Activated naive CD4-positive, alpha-beta T cell treated with anti-CD3 and anti-CD28 coated beads, Interleukin-2, amount 10 ng/mL, durations not matched to agents 7 days and 5 days (primary cell): Measurements from ENCODE around the gene IL17C.
"Not testable (repeated sequence)": the region's sequence is repeated elsewhere in the genome, so short reads cannot be mapped to it uniquely, and the experiment has no call there.

Experiments
- CTCF ChIA-PET: fragments of 350-600 bp; sonication (Branson Sonifier 250); formaldehyde crosslinking; loops from one replicate; lab custom pipeline; 2021; ENCODE audit warnings: antibody characterized with exemption; lab: Charles Lee
- DNase-seq: peaks from one replicate; pipeline ENCODE4 v3.0.0-alpha.2; 2020
- H3K27ac Mint-ChIP-seq: one replicate; pipeline ENCODE4 v1.8.0; 2021; ENCODE audit warnings: mild to moderate bottlenecking, moderate library complexity, mixed read lengths
- H3K27me3 Mint-ChIP-seq: one replicate; pipeline ENCODE4 v1.8.0; 2021; ENCODE audit warnings: mild to moderate bottlenecking, mixed read lengths
- H3K36me3 Mint-ChIP-seq: one replicate; pipeline ENCODE4 v1.8.0; 2021; ENCODE audit warnings: mixed read lengths
- H3K4me1 Mint-ChIP-seq: one replicate; pipeline ENCODE4 v1.8.0; 2021; ENCODE audit warnings: mixed read lengths
- H3K4me3 Mint-ChIP-seq: one replicate; pipeline ENCODE4 v1.8.0; 2021; ENCODE audit warnings: mild to moderate bottlenecking, moderate library complexity, mixed read lengths
- H3K9me3 Mint-ChIP-seq: one replicate; pipeline ENCODE4 v1.8.0; 2021; ENCODE audit warnings: mixed read lengths

IL17C gene

DNA sequence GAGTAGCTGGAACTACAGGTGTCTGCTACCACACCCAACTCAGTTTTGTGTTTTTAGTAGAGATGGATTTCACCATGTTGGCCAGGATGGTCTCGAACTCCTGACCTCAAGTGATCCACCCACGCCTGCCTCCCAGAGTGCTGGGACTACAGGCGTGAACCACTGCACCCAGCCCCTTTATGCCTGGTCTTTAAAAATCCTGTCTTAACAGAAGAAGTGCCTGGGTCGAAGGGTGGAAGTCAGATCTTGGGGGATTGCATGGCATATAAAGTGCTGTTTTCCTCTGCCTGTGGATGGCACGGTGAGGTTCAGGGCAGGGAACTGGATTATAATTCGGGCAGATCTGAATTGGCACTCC lies 37.9 kb upstream of the IL17C start:
- Mint-ChIP-seq H3K36me3 (peaks cover 25% of the 10 kb centered on the region), H3K9me3 (no peaks in the 10 kb centered on the region), H3K27ac (no peak overlapping the region), H3K27me3 (no peaks in the 10 kb centered on the region), H3K4me3 (no peak overlapping the region), H3K4me1 (no peaks in the 10 kb centered on the region)
- CTCF ChIA-PET = no interaction called here
- DNase-seq = no peak

DNA sequence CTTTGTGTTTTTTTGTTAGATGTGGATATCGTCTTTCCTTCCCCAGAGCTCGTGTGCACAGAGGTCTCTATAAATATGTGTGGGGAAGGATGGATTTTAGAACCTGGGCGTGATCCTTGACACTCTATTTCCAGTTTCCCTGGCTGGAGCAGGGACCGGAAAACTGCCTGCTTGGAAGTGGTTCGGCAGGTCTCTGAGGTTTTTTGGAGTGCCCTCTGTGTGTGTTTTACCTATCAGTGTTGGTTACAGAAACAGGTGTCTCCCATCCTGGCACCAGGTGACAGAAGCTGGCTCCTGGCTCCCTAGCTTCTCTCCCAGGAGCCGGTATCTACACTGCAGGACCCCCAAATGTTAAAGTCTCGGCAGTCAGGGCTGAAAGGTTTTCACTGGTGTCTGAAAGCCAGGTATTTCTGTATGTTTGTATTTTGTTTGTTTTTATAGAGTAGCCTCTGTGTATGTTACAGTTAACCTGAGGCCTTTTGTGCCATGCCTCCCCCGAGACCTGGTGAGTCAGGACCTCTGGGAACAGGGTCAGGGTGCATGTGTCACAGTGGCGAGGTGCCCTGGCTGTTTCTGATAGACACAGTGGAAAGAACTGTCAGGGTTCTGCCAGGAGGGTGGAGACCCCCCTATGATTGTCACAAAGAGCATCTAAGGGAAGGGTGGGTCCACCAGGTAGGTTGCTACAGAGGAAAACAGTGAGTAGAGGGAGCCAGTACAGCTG lies 36.9 kb upstream of the IL17C start:
- Mint-ChIP-seq H3K4me1 (no peaks in the 10 kb centered on the region), H3K4me3 (no peak overlapping the region), H3K36me3 (peaks cover 25% of the 10 kb centered on the region), H3K27me3 (no peaks in the 10 kb centered on the region), H3K9me3 (no peaks in the 10 kb centered on the region), H3K27ac (peak overlapping the region; percentile 67)
- CTCF ChIA-PET = no interaction called here
- DNase-seq = no peak

DNA sequence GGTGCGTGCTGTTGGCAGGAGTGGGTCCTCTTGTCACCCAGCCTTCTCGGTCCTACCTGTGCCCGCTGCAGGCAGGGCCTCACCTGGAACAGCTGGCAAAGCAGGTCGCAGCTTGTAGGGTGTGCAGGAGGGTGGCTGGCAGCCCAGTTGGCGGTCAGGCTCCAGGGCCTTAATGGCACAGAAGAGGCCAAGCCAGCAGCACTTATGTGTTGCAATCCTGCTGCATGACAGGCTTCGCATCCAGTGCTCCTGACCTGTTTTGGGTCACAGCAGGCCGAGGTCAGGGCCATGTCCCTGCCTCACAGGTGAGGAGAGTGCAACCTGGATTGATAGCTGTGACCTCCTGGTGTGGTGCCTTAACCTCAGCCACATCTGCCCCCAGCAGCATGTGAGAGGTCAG lies 36.3 kb upstream of the IL17C start:
- H3K27ac Mint-ChIP-seq = no peak overlapping the region
- CTCF ChIA-PET = no interaction called here
- no peaks in the 10 kb centered on the region for H3K4me1 Mint-ChIP-seq
- H3K4me3 Mint-ChIP-seq = no peak overlapping the region
- no peaks in the 10 kb centered on the region for H3K9me3 Mint-ChIP-seq
- no peaks in the 10 kb centered on the region for H3K27me3 Mint-ChIP-seq
- peaks cover 25% of the 10 kb centered on the region for H3K36me3 Mint-ChIP-seq
- DNase-seq = no peak

DNA sequence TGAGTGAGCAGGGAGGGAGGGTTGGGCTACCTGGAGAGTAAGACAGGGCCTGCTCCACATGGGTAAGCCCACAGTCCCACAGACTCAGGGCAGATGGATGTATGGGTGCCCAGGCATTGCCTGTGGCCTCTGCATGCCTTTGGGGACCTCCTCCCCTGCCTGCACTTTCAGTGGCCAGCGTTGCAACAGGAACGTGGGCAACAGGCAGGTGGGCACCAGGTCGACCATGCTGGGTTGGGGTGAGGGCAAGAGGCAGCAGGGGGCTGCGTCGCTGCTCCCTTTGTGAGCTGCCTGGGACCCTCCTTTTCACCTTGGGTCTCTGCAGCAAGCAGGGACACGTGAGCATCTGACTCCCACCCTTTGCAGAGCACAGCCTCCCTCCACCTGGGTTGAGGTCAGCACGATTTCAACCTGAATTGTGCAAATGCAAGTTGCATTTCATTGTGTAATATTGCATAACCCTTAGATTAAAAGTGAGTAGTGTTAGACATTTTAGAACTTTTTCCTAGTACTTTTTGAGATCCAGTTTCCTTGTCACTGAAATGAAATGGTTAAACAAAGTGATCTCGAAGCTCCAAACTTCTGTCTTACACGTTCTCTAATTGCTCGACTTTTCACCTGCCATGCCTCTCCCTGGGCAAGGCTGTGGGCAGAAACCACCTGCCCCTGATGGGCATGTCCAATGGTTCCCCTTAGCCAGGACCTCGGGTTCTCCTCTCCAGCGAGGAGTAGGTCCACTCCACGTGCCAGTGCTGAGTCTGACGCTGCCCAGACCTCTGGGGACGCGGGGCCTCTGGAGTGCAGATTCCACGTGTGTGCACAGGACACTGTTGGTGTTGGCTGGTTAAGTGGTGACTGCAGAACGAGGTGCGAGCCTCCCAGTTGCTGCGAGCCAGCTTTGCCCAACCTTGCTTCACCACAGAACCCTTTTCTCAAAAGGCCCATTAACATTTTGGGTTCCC lies 32.9 kb upstream of the IL17C start:
- peaks cover 34% of the 10 kb centered on the region for H3K36me3 Mint-ChIP-seq

DNA sequence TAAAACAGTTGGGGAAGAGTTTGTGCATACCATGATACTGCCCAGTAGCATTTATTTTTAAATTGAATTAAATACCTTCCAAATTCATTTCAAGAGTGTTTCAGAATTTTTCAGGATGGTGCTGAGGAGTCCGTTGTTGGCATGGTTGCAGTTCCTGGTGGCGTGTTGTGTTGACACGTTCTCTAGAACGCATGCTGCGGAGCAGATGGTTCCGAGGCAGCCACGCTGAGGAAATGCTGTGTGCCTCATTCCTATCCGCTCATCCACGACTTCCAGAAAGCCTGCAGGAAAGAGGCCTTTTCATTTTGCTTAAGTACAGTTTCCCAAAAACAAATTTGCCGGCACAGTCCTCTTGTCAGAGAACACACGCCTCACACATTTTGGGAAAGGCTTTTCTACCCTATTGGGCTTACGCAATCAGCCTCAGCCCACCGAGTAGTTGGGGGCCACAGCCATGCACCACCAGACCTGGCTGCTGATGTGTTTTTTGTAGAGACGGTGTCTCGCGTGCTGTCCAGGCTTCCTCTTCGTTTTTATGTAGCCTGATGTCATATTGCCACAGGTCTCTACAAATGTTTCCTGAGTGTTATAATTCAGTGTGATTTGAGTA lies 32.1 kb upstream of the IL17C start:
- CTCF ChIA-PET = no interaction called here
- no peaks in the 10 kb centered on the region for H3K9me3 Mint-ChIP-seq
- no peak overlapping the region for H3K27ac Mint-ChIP-seq
- DNase-seq = no peak
- H3K4me3 Mint-ChIP-seq = no peak overlapping the region
- H3K36me3 Mint-ChIP-seq = peaks cover 34% of the 10 kb centered on the region
- no peaks in the 10 kb centered on the region for H3K27me3 Mint-ChIP-seq
- H3K4me1 Mint-ChIP-seq = no peaks in the 10 kb centered on the region

More for the DNA sequence above, 32.9 kb upstream of the IL17C start:
- no peaks in the 10 kb centered on the region for H3K27me3 Mint-ChIP-seq
- H3K4me3 Mint-ChIP-seq = no peak overlapping the region
- DNase-seq = no peak
- CTCF ChIA-PET = no interaction called here
- H3K27ac Mint-ChIP-seq = no peak overlapping the region
- H3K9me3 Mint-ChIP-seq = no peaks in the 10 kb centered on the region
- no peaks in the 10 kb centered on the region for H3K4me1 Mint-ChIP-seq

DNA sequence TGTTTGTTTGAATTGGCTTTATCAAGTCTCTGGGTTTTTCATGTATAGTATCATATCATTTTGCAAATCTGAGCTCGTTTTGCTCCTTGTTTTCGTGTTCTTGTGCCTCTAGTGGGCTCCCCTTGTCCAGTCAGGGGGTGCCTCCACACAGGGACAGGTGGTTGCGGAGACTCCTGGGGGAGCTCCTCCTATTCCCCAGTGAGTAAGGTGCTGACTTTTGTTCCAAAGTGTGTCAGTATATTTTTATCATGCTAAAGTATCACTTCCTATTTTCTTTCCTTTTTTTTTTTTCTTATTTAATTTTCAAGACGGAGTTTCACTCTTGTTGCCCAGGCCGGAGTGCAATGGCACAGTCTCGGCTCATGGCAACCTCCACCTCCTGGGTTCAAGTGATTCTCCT lies 30.3 kb upstream of the IL17C start:
- no peak overlapping the region for H3K27ac Mint-ChIP-seq
- no peaks in the 10 kb centered on the region for H3K27me3 Mint-ChIP-seq
- H3K36me3 Mint-ChIP-seq = peaks cover 29% of the 10 kb centered on the region
- no peaks in the 10 kb centered on the region for H3K4me1 Mint-ChIP-seq
- H3K4me3 Mint-ChIP-seq = no peak overlapping the region
- CTCF ChIA-PET = interaction anchor here (1.2 kb wide), 1 partner anchor 12 kb away, joined by 3 read pairs; no protein-coding TSS in a partner anchor
- no peaks in the 10 kb centered on the region for H3K9me3 Mint-ChIP-seq
- DNase-seq = no peak

DNA sequence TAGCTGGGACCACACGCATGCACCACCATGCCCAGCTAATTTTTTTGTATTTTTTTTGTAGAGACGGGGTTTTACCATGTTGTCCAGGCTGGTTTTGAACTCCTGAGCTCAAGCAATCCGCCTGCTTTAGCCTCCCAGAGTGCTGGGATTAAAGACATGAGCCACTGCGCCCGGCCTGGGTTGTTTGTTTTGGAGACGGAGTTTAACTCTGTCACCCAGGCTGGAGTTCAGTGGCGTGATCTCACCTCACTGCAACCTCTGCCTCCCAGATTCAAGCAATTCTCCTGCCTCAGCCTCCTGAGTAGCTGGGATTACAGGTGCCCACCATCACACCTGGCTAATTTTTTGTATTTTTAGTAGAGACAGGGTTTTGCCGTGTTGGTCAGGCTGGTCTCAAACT lies 28.9 kb upstream of the IL17C start:
- not testable (repeated sequence) for H3K9me3 Mint-ChIP-seq

DNA sequence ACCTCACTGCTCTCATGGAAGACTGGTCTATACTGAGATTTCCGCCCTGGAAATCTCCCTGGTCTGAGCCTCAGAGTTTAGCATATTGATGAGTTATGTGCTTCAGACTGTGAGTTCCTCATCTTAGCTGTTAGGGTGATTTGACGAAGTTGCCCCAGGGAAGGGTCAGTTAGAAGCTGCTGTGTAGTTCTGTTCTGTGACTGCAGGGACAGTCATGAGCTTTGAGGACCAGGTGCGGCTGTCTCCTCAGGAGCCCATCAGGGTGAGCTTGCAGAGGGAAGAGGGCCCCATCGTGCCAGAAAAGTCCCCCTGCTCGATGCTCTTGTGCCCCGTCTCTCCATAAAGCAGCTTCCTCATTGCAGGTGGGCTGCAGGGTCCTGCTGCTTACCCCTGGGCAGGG lies 28.3 kb upstream of the IL17C start:
- peaks cover 37% of the 10 kb centered on the region for H3K36me3 Mint-ChIP-seq
- CTCF ChIA-PET = no interaction called here

More for the DNA sequence above, 28.9 kb upstream of the IL17C start:
- H3K27ac Mint-ChIP-seq, H3K4me1 Mint-ChIP-seq, DNase-seq, H3K4me3 Mint-ChIP-seq, H3K27me3 Mint-ChIP-seq: not testable (repeated sequence)
- peaks cover 34% of the 10 kb centered on the region for H3K36me3 Mint-ChIP-seq
- CTCF ChIA-PET = interaction anchor here (1.2 kb wide), 1 partner anchor 11 kb away, joined by 3 read pairs; no protein-coding TSS in a partner anchor

DNA sequence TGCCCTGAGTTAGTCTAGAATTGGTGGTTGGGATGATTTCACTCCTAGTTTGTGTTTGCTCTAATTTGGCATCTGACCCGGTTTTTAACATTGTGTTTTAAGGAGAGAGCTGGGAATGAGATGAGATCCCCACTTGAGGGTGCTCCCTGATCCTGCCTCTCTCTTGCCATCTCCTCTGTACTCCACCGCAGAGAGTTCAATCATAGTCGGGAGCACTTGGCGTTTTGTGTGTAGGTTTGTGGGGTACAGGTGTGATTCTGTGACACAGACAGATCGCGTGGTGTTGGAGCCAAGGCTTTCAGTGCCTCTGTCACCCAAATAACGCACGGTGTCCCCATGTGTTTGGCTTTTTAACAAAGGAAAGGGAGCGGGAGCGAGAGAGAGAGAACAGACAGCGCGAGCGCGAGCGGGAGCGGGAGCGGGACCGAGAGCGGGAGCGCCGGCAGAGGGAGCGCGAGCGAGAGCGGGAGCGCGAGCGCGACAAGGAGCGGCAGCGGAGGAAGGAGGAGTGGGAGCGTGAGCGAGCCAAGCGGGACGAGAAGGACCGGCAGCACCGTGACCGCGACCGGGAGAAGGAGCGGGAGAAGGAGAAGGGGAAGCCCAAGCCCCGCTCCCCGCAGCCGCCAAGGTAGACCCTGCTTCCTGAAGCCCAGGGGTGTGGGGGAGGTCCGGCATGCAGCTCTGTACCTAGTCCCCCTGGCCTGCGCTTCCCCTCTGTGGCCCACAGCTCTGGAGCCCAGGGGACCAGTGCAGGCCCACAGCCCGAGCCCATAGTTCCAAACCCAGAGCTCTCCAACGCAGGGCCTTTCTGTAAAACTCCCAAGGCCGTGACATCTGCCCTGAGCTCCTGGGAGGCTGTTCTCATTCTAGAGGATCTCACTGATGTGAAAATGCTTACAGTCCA lies 27.2 kb upstream of the IL17C start:
- Mint-ChIP-seq H3K27me3 (no peaks in the 10 kb centered on the region), H3K9me3 (no peaks in the 10 kb centered on the region), H3K27ac (no peak overlapping the region), H3K4me3 (no peak overlapping the region), H3K36me3 (peaks cover 40% of the 10 kb centered on the region), H3K4me1 (no peaks in the 10 kb centered on the region)
- DNase-seq = no peak
- CTCF ChIA-PET = no interaction called here

More for the DNA sequence above, 28.3 kb upstream of the IL17C start:
- no peak overlapping the region for H3K4me3 Mint-ChIP-seq
- no peak for DNase-seq
- no peak overlapping the region for H3K27ac Mint-ChIP-seq
- H3K4me1 Mint-ChIP-seq = no peaks in the 10 kb centered on the region
- H3K27me3 Mint-ChIP-seq = no peaks in the 10 kb centered on the region
- H3K9me3 Mint-ChIP-seq = no peaks in the 10 kb centered on the region

DNA sequence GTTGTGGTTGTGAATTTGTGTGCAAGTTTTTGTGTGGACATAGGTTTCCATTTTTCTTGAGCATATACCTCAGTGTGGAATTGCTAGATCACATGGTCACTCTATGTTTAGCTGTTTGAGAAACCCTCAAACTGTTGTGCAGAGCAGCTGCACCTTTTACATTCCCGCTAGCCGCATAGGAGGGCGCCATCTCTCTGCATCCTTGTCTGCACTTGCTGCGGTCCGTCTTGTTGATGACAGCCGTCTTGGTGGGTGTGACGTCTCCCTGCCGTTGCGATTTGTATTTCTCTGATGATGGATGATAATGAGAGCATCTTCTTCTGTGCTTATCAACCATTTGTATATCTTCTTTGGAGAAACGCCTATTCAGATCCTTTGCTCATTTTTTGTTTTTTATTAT lies 25.1 kb upstream of the IL17C start:
- H3K9me3 Mint-ChIP-seq = no peaks in the 10 kb centered on the region
- no peaks in the 10 kb centered on the region for H3K27me3 Mint-ChIP-seq
- H3K27ac Mint-ChIP-seq = no peak overlapping the region
- H3K4me3 Mint-ChIP-seq = no peak overlapping the region
- no peak for DNase-seq
- peaks cover 3% of the 10 kb centered on the region for H3K4me1 Mint-ChIP-seq
- CTCF ChIA-PET = no interaction called here
- H3K36me3 Mint-ChIP-seq = peaks cover 43% of the 10 kb centered on the region

DNA sequence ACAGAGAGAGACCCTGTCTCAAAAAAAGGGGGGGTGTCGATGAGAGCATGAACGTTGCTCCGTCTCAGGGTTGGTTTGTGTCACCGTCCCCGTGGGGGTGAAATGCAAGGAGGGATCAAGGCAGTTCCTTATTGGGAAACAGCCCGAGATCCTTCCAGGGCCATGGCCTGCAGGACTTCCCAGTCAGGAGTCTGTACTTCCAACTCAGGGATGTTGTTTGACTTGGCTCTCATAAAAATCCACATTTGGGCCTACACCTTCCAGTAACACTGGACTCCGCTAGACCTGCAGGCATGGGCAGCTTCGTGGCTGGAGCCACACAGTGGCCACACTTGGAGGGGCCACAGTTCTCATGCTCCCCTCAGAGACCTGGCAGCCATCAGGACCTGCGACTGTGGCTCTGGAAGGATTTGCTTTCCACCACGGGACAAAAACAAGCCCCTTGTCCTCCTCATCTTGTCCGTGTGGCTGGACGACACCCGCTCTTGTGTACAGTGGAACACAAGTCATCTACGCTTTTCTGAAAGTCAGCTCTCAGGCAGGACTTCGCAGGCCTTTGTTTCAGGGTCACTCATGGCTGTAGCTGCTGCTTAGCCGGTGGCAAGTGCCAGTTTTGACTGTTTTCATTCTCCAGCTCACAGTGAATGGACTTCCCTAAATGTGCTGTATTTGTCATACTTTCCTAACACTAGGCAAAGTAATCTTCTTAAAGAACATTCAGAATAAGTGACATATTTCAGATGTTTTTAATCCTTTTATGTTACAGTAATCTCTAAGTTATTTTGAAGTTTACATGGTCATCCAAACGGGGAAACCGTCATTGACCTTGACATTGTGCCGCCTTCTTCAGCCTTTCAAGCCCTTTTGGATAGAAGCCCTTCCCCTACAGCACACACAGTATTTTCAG lies 24.2 kb upstream of the IL17C start:
- no peak for DNase-seq

DNA sequence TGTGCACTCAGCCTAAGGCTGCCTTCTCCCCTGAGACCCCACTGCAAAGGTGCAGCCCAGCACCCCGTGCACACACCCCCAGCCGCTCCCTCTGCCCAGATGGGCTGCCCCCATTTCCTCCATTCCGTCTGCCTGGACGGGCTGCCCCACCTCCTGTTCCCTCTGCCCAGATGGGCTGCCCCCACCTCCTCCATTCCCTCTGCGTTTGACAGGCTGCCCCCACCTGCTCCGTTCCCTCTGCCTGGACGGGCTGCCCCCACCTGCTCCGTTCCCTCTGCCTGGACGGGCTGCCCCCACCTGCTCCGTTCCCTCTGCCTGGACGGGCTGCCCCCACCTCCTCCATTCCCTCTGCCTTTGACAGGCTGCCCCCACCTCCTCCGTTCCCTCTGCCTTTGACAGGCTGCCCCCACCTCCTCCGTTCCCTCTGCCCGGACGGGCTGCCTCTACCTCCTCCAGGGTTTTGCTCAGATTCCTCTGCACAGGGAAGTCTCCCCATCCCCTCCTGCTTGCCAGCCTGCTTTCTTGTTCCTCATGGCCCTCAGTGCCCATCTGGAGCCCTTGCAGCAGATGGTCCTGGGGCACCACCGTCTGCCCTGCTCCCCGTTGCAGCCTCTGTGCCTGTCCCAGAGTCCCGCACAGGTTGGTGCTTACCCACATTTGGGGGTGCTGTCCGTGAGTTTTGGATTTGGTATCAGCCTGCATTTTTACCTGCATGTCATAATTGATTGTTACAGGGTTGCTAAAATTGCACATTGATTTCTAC lies 23.4 kb upstream of the IL17C start:
- Mint-ChIP-seq H3K4me3 (no peak overlapping the region), H3K27me3 (no peaks in the 10 kb centered on the region), H3K9me3 (no peaks in the 10 kb centered on the region), H3K36me3 (peaks cover 40% of the 10 kb centered on the region), H3K4me1 (peaks cover 15% of the 10 kb centered on the region), H3K27ac (no peak overlapping the region)
- CTCF ChIA-PET = no interaction called here
- DNase-seq = no peak

More for the DNA sequence above, 24.2 kb upstream of the IL17C start:
- CTCF ChIA-PET = no interaction called here
- peaks cover 6% of the 10 kb centered on the region for H3K4me1 Mint-ChIP-seq
- H3K9me3 Mint-ChIP-seq = no peaks in the 10 kb centered on the region
- H3K36me3 Mint-ChIP-seq = peaks cover 42% of the 10 kb centered on the region
- no peak overlapping the region for H3K27ac Mint-ChIP-seq
- no peaks in the 10 kb centered on the region for H3K27me3 Mint-ChIP-seq
- no peak overlapping the region for H3K4me3 Mint-ChIP-seq
